DMS53 treated with DMSO at 0.1 percent for 48 hours (cell line): Measurements from ENCODE around the gene PRKN.

Experiments
- DNase-seq: peaks from one replicate; lab custom pipeline; 2025; ENCODE audit not compliant: unreplicated experiment; lab: John Stamatoyannopoulos, UW

PRKN gene

GRCh38 chr6:162621246-162621645 lies 106.3 kb downstream of the PRKN start:
- no peak for DNase-seq

- DNase-seq = no peak
Observed at GRCh38 chr6:162620073-162620472, 107.5 kb downstream of the PRKN start.

DNA sequence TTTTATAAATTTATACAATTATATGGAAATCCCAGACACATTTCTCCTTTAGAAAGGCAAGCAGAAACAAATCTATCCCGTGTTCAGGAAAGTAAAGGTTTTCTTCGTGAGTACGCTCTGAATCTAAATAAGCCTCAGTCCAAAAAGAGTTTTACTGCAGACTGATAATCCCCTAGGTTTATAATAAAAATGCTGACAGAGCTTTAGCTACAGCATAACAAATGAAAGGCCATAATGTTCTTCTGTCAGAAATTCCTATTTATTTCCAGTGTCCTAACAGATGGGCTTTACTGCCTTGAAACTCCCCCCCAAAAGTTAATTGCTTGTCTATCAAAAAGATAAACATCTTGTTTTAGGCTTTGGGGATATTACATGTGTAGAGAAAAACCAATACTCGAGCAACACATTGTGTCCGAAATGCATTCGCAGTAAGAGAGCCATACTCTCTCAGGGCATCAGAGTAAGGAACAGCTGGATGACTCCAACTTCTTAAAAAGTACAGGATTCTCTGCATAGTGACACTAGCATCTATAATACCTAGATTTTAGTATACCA lies 109.0 kb downstream of the PRKN start:
- DNase-seq = no peak

- no peak for DNase-seq
Observed at GRCh38 chr6:162615016-162615705, 112.4 kb downstream of the PRKN start.

DNA sequence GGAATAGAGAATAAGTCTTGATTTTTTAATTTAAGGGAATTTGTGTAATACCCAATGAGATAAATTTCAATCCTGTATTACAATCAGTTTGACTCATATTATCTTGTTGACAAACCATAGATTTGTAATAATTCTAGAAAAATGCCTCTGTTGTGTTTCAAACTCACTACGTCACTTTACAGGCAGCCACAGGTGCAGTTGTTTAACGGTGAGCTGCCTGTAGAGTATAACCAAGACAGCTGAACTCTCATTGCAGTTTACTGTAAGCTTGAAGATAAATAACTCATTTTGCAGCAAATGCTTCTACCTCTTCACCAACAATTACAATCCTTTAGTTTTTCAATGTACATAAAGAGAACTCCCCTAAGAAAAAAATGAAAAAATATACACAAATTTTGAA lies 114.3 kb downstream of the PRKN start:
- DNase-seq = no peak

- no peak for DNase-seq
Observed at GRCh38 chr6:162612613-162613012, 115.0 kb downstream of the PRKN start.

DNA sequence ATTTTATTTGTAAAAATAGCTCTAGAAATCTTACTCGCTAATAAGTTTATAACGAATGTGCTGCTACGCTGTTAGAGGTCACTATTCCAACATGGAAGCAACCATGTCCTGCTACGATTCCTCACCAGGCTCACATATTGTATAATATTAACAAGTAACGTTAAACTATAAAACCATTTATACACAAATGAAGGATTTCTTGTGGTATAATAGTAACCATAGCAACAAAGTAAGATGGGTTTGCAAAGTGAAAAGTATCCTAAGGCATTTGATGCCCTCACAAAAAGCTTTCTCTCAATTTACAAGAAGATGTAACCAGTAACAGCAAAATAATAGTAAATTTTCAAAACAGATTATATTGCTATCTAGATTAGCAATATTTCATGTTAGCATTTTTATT lies 117.2 kb downstream of the PRKN start:
- no peak for DNase-seq

- no peak for DNase-seq
Observed at GRCh38 chr6:162605881-162606280, 121.7 kb downstream of the PRKN start.

DNA sequence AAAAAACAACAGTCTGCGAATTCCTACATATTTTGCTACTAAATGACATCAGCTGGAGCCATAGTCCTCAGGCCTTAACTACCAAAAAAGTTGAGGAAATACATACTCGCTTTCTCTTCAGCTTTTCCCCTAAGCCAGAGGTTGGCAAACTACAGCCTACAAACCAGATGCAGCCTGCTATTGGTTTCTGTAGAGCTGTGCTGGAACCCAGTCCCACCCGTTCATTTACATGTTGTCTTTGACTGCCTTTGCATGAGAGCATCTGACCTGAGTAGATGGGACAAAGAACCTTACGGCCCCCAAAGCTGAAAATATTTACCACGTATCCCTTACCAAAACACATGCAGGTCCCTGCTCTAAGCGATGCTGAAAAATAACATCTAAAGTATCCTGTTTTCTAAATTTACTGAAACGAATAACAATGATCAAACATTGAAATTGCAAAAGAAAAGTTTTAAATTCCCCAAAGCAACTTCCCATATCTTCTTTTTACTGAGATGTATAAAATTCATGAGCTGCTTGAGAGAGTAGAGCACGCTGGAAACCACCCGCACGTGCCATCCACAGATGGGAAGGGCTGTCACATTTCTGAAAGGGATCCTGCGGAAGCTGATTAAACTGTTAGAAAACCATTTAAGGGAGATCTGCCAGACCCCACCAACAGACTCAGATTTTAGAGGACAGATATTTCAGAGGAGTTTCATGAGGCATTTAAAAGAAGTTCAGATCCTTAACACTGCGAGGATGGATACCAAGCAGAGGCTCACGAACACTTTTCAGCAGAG lies 124.1 kb downstream of the PRKN start:
- DNase-seq = no peak

- DNase-seq = no peak
Observed at GRCh38 chr6:162602759-162603158, 124.8 kb downstream of the PRKN start.

DNA sequence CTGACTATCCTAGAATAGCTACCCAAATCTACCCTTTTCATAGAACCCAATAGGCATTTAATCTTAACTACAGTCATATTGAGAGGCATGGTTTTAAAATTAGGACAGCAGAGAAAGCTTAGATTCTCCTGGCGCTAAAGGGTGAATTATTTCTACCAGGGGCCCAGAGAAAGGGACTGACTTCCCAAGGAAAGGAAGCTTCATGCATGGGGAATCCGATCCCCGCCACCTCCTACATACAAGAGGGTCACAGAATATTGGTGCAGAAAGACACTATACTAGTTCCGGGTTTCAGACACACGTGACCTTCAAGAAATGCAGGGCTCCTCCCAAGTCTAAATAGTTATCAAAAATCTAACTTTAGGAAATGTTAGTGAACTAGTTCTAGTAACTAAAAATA lies 130.9 kb downstream of the PRKN start:
- DNase-seq = no peak

- no peak for DNase-seq
Observed at GRCh38 chr6:162591517-162591916, 136.0 kb downstream of the PRKN start.

DNA sequence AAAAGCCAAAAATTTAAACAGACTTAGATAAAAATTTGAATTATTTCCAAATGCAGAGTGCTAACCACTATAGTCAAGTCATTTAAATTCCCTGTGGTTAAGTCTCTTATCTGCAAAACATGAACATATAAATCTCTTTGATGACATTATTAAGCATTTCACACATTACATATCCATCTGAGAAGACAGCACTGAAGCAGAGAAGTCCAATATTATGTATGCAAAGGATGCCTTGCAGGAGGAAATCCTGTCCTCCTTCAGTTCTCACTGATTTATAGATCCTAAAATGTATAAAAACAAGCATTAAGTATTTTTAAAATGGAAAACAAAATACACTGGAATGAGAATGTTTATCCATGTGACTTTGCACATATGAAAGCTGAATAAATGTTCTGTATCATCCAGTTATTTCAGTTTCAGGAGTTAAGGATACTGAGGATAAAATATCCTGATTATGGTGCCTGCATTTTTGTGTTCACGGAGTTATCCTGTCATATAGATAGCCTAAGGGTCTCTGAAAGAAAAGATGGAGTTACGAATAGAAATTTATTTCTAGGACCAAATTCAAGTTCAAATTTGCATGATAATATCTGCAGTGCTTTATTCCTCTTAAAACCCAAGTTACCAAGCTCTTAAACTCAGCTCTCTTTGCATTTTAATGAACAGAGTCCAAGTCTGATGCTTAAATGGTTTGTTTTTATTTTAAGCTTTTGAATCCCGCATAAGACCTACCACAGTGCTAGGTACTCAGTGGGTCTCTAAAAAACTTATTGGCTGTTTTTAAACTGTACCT lies 145.4 kb downstream of the PRKN start:
- DNase-seq = no peak

DNA sequence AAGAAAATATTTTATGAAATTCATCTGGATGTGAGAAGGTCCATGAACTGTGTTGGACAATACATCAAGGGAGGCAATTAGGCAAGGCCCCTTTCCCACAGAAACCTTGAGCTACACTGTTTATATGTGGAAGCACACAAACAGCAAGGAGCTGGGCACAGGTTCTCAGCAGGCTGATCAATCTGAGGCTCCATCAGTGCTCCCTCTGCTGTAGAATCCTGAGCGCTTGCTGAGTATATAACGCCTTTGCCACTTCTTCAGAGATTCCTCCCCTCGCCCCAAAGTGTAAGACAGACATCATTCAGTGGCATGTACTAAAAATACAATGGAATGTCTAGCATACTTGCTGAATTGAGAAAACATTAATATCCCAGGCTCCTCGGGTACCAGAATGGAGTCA lies 146.9 kb downstream of the PRKN start:
- no peak for DNase-seq

DNA sequence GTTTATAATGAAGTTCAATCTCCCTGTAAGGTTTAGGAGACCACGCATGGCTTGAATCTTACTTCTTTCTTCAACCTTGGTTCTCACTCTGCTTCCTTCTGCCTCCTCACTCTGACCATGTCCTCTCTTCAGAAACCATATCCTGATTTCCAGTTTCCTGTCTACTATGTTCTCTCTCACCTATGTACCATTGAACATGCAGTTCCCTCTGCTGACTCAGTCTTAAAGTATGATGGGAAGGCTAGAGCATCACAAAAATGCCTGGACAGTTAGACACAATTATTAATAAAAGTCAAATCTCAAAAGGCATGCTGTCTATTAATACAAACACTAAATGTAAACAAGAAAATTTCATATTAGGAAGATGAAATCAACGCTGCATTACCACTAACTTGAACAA lies 151.6 kb downstream of the PRKN start:
- DNase-seq = no peak

GRCh38 chr6:162572240-162572639 lies 155.3 kb downstream of the PRKN start:
- no peak for DNase-seq

- no peak for DNase-seq
Observed at GRCh38 chr6:162568266-162568665, 159.3 kb downstream of the PRKN start.

- no peak for DNase-seq
Observed at GRCh38 chr6:162562041-162562440, 165.5 kb downstream of the PRKN start.

DNA sequence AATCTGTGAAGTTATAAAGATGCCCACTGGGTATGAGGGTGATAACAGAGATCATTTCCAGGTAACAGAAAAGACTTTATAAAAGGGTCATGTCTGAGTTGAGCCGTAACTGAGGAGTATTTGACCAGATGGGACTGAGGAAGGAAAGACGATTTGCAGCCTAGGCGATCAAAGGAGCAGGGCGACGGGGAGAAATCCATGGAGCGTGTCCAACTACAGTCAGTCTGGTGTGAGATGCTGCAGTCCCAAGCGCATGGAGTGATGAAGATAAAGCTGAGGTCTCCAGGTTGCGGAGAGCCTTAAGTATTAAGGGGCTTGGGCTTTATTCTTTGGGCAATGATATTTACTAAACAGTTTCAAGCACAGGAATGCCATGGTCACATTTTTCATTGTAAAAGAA lies 166.7 kb downstream of the PRKN start:
- no peak for DNase-seq

GRCh38 chr6:162554531-162554930 lies 173.0 kb downstream of the PRKN start:
- DNase-seq = no peak

- DNase-seq = no peak
Observed at GRCh38 chr6:162546905-162547304, 180.7 kb downstream of the PRKN start.

- DNase-seq = no peak
Observed at GRCh38 chr6:162543221-162543620, 184.3 kb downstream of the PRKN start.
